ENCODE measurements around the gene DDX18.
"Not testable (repeated sequence)": the region's sequence is repeated elsewhere in the genome, so short reads cannot be mapped to it uniquely, and the experiment has no call there.

The DDX18 gene

GRCh38 chr2:117814417-117815264, at the start of gene DDX18:
DDX18 (plus strand) TSS chr2:117814691; CDS start chr2:117814778, 87 bp downstream.
- peak; percentile 96 for DNase-seq

- no peak for DNase-seq
These were observed 43.8 kb upstream of the DDX18 start for GRCh38 chr2:117770730-117771129.

GRCh38 chr2:117771969-117772630, 42.4 kb upstream of the DDX18 start:
- DNase-seq = no peak

- no peak for DNase-seq
These were observed 39.8 kb upstream of the DDX18 start for GRCh38 chr2:117774716-117775115.

DNA sequence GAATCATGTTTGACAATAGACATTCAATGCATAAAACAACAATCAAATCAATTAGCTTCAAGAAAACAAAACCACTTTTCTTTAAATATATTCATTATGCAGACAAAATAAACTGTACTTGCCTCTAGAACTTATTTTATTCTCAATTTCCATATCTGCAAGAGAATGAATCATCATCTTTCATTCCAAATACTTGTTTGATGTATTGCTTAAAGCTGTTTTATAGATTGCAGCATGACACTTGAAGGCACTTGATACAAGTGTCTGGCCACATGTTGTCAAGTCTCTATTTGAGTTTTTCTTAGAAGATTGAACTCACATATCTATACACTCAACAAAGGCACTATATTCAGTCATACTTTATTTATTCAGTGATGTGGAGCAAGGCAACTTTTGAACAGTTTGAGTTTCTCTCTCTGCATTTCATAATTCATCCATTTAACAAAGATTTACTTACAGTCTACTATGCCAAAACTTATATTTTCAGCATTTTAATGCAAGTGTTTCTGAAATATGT, 38.7 kb upstream of the DDX18 start:
- no peak for DNase-seq

- no peak for DNase-seq
These were observed 37.6 kb upstream of the DDX18 start for GRCh38 chr2:117776888-117777287.

- peak; percentile 9 for DNase-seq
These were observed 28.8 kb upstream of the DDX18 start for GRCh38 chr2:117785740-117786139.

- no peak for DNase-seq
These were observed 28.0 kb upstream of the DDX18 start for GRCh38 chr2:117786520-117786919.

- DNase-seq = no peak
These were observed 25.0 kb upstream of the DDX18 start for GRCh38 chr2:117789505-117789904.

- DNase-seq = no peak
These were observed 19.8 kb upstream of the DDX18 start for GRCh38 chr2:117794668-117795067.

DNA sequence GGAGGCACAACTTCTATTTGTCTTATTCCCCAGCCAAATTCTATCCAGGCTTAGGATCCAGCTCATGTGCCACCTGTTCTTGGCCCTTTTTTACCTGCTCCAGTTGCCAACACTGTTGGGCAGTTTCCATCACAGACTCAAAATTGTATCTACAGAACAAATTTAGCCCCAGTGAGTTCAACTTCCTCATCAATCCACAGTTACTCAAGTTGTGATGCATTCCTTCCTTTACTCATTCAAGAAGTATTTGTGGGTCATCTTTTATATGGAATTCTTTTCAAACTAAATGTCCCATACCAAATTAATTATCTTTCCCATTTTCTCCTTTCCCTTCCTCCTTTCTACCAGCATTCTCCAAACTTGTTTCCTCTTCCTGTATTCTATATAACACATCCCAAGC, 12.7 kb upstream of the DDX18 start:
- no peak for DNase-seq

DNA sequence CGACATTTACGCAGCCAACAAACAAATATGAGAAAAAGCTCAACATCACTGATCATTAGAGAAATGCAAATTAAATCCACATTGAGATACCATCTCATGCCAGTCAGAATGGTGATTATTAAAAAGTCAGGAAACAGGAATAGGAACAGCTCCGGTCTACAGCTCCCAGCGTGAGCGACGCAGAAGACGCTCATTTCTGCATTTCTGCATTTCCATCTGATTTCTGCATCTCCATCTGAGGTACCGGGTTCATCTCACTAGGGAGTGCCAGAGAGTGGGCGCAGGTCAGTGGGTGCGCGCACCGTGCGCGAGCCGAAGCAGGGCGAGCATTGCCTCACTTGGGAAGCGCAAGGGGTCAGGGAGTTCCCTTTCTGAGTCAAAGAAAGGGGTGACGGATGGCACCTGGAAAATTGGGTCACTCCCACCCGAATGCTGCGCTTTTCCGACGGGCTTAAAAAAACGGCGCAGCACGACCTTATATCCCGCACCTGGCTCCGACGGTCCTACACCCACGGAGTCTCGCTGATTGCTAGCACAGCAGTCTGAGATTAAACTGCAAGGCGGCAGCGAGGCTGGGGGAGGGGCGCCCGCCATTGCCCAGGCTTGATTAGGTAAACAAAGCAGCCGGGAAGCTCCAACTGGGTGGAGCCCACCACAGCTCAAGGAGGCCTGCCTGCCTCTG, 10.7 kb upstream of the DDX18 start:
- DNase-seq = not testable (repeated sequence)

- no peak for DNase-seq
These were observed 2.0 kb upstream of the DDX18 start for GRCh38 chr2:117812443-117812842.

- no peak for DNase-seq
These were observed 1.5 kb downstream of the DDX18 start for GRCh38 chr2:117815946-117816345.

GRCh38 chr2:117818921-117819320, 4.4 kb downstream of the DDX18 start:
- DNase-seq = no peak

GRCh38 chr2:117820444-117820843, 6.0 kb downstream of the DDX18 start:
- DNase-seq = peak; percentile 49

- no peak for DNase-seq
These were observed 10.9 kb downstream of the DDX18 start for GRCh38 chr2:117825437-117825836.

DNA sequence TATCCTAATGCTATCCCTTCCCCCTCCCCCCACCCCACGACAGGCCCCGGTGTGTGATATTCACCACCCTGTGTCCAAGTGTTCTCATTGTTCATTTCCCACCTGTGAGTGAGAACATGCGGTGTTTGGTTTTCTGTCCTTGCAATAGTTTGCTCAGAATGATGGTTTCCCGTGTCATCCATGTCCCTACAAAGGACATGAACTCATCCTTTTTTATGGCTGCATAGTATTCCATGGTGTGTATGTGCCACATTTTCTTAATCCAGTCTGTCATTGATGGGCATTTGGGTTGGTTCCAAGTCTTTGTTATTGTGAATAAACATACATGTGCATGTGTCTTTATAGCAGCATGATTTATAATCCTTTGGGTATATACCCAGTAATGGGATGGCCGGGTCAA, 13.0 kb downstream of the DDX18 start:
- not testable (repeated sequence) for DNase-seq

DNA sequence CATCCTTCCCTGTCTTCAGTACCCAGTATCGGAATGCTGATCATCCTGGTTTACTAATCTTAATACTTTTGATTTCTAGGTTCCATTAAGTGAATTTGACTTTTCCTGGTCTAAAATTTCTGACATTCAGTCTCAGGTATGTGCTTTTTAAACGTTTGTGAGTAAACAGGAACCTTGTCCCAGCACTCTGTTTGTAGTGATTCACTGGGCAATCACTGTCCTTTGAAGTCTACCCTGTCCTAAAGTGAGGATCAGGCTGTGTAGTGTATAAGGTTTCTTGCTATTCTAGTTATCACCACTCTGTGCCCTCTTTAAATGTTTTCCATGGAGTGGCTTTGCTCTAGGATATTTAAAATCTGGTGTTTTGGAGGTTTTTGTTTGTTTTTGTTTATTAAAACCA, 14.4 kb downstream of the DDX18 start:
- no peak for DNase-seq

GRCh38 chr2:117832332-117832731, 17.8 kb downstream of the DDX18 start:
- DNase-seq = no peak

DNA sequence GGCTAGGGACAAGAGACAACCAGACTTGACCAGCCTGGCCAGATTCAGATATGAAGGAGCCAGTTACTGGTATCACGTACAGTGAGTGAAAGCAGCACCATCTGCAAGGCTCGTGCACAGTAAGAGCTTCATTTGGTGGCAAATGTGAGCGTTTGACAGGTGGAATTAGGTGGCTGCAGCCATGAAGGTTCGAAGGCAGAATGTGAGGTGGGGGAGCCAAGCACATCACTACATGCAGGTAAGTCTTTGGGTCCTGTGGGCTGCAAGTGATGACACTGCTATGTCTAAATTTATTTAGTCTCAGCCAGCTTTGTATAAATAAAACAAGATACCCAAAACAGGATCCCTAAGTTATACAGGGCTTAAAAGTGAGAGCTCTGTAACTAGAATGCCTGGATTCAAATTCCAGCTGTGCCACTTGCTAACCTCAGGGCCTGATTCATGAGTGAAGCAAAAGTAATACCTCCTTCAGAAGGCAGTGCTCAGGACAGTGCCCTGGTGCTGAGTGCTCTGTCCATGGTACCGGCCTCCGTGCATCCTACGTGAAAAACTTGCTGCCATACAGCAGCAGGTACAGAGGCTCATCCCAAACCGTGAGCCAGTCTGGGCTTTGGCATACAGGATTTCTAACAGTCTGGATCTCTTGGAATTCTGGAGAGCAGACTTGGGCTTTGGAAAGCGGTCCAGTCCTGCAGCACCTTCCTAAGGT, 18.6 kb downstream of the DDX18 start:
- DNase-seq = no peak

- DNase-seq = no peak
These were observed 19.4 kb downstream of the DDX18 start for GRCh38 chr2:117833911-117834310.

GRCh38 chr2:117834992-117835391, 20.5 kb downstream of the DDX18 start:
- DNase-seq = no peak

Measured in stimulated activated CD4-positive, alpha-beta T cell treated with anti-CD3 and anti-CD28 coated beads, Interleukin-1b, Interleukin-23, amount 100 ng/mL, for 48 hours (primary cell).